Keratinocyte (primary cell): ENCODE results near the gene MAPKAPK5. TPM values are rescaled to one million over a fixed set of nuclear protein-coding genes. Genes with fewer than 3 reads are reported as not detected.
"Not testable (repeated sequence)": the region's sequence is repeated elsewhere in the genome, so short reads cannot be mapped to it uniquely, and the experiment has no call there.

ENCODE experiments used
- DNase-seq: peaks from one replicate; pipeline ENCODE4 v3.0.0-alpha.2; 2011; ENCODE audit warnings: low read depth, missing footprints, low spot score
- FAIRE-seq: peaks from 2 replicates; lab custom pipeline; 2011; peaks lifted over from hg19 to GRCh38; lab: Jason Lieb, UNC
- H2AFZ ChIP-seq: 2 replicates; pipeline ENCODE4 v1.6.0; 2012; ENCODE audit warnings: low read length, control low read depth, inconsistent platforms; ENCODE audit not compliant: control insufficient read depth
- H3K27ac ChIP-seq: 2 replicates; pipeline ENCODE4 v1.5.1; 2011; ENCODE audit warnings: low read length; ENCODE audit not compliant: control insufficient read depth, insufficient read depth
- H3K27me3 ChIP-seq: 3 replicates; pipeline ENCODE4 v1.6.0; 2011; ENCODE audit warnings: low read length; ENCODE audit not compliant: control insufficient read depth, insufficient read depth; ENCODE audit errors: extremely low read depth
- H3K36me3 ChIP-seq, 2 experiments: 2 replicates in 1 of 2; 3 replicates in 1 of 2; pipeline ENCODE4 v1.5.1; 2011; ENCODE audit warnings: low read length in 2 of 2, mild to moderate bottlenecking in 1 of 2; ENCODE audit not compliant: control insufficient read depth in 2 of 2, insufficient read depth in 2 of 2; ENCODE audit errors: extremely low read depth in 1 of 2
- H3K4me1 ChIP-seq: 3 replicates; pipeline ENCODE4 v1.5.1; 2011; ENCODE audit warnings: low read length; ENCODE audit not compliant: control insufficient read depth, insufficient read depth; ENCODE audit errors: extremely low read depth
- H3K4me2 ChIP-seq: 3 replicates; pipeline ENCODE4 v1.6.0; 2011; ENCODE audit warnings: low read depth, low read length; ENCODE audit not compliant: control insufficient read depth, insufficient read depth; ENCODE audit errors: extremely low read depth
- H3K4me3 ChIP-seq, 3 experiments: fragments of 200-600 bp in 1 of 3; sonication (generic) in 1 of 3; 2 replicates in 2 of 3; 3 replicates in 1 of 3; pipeline ENCODE4 v1.5.1; 2011 to 2016; ENCODE audit warnings: low read length in 3 of 3, mild to moderate bottlenecking in 3 of 3, control low read depth in 2 of 3, inconsistent platforms in 1 of 3, low read depth in 1 of 3, mixed read lengths in 1 of 3, mixed run types in 1 of 3, moderate library complexity in 1 of 3; ENCODE audit not compliant: control insufficient read depth in 2 of 3, insufficient read depth in 2 of 3; ENCODE audit errors: extremely low read depth in 1 of 3
- H3K79me2 ChIP-seq: 2 replicates; pipeline ENCODE4 v1.6.0; 2012; ENCODE audit warnings: low read length; ENCODE audit not compliant: control insufficient read depth, insufficient read depth
- H3K9ac ChIP-seq: 3 replicates; pipeline ENCODE4 v1.6.0; 2011; ENCODE audit warnings: low read length; ENCODE audit not compliant: control insufficient read depth, insufficient read depth; ENCODE audit errors: extremely low read depth
- H3K9me1 ChIP-seq: 3 replicates; pipeline ENCODE4 v1.6.0; 2011; ENCODE audit warnings: low read length; ENCODE audit not compliant: control insufficient read depth, insufficient read depth; ENCODE audit errors: extremely low read depth
- H3K9me3 ChIP-seq: 2 replicates; pipeline ENCODE4 v1.5.1; 2012; ENCODE audit warnings: low read depth, low read length; ENCODE audit not compliant: control insufficient read depth
- H4K20me1 ChIP-seq: 3 replicates; pipeline ENCODE4 v1.6.0; 2011; ENCODE audit warnings: low read length; ENCODE audit not compliant: control insufficient read depth, insufficient read depth; ENCODE audit errors: extremely low read depth
- EZH2 ChIP-seq: IDR thresholded peaks from one replicate; pipeline ENCODE4 v1.6.1; 2012; ENCODE audit warnings: inconsistent platforms, mild to moderate bottlenecking, low read length, moderate library complexity
- dilution Hi-C: fragments of 300-500 bp; cut with MboI; formaldehyde crosslinking; loops from one replicate; pipeline ENCODE4 v1.7.0; 2020; ENCODE audit warnings: low sequenced_read_pairs; ENCODE audit not compliant: extremely low pct_ligation_motif_present
- polyA plus RNA-seq, 5 experiments: library from polyadenylated mRNA; depleted of rRNA in 3 of 5; stranded (reverse) in 3 of 5; stranded (forward) in 1 of 5; unstranded in 1 of 5; fragments of >200 nt; gene quantifications; 1 replicate in 1 of 5; 2 replicates in 3 of 5; 3 replicates in 1 of 5; pipeline versions ENCODE4 v1.2.1 to v1.2.3, GENCODE V29; 2011 to 2012; ENCODE audit warnings: missing spikeins in 2 of 5, low read depth in 1 of 5, low replicate concordance in 1 of 5
- TF ChIP-seq, protein P1 (sequence below), 3 experiments: IDR thresholded peaks in 1 of 3; conservative IDR thresholded peaks in 1 of 3; optimal IDR thresholded peaks in 1 of 3; 2 replicates in 2 of 3; 3 replicates in 1 of 3; pipeline versions ENCODE3 to v1.5.1; 2011; ENCODE audit warnings: low read length in 3 of 3, mild to moderate bottlenecking in 3 of 3, moderate library complexity in 2 of 3, control low read depth in 1 of 3, inconsistent platforms in 1 of 3; ENCODE audit not compliant: insufficient read depth in 2 of 3; ENCODE audit errors: extremely low read depth in 1 of 3

Gene MAPKAPK5
- polyA plus RNA-seq, 1 donor (not counting 4 experiments of a cell fraction or from before 2014, with no cell fraction given): 39.1 TPM

DNA sequence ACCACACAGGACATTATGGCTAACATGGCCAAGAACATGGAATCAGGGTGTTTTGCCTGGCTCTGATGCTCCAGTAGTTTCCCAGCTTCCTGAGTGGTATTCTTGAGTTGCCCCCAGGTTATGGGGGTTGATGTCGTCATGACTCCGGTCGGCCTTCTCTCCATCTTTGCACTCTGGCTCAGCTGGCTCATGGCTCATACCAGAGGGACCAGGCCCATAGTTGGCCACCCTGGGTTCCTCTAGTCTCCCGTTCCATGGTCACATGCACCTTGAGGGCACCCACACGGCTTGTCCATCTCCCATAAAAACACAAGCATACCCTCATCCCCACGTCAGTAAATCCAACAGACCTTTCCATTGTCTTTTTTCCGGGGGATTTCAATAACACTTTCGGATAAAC is 23.7 kb upstream of the MAPKAPK5 start:
- no peak overlapping the region for H3K9ac ChIP-seq
- H3K9me3 ChIP-seq: no peaks in the 10 kb centered on the region
- no peak overlapping the region for H3K4me3 ChIP-seq
- dilution Hi-C loops: no loop called here
- H2AFZ ChIP-seq: no peak overlapping the region
- TF ChIP-seq, protein P1, sequence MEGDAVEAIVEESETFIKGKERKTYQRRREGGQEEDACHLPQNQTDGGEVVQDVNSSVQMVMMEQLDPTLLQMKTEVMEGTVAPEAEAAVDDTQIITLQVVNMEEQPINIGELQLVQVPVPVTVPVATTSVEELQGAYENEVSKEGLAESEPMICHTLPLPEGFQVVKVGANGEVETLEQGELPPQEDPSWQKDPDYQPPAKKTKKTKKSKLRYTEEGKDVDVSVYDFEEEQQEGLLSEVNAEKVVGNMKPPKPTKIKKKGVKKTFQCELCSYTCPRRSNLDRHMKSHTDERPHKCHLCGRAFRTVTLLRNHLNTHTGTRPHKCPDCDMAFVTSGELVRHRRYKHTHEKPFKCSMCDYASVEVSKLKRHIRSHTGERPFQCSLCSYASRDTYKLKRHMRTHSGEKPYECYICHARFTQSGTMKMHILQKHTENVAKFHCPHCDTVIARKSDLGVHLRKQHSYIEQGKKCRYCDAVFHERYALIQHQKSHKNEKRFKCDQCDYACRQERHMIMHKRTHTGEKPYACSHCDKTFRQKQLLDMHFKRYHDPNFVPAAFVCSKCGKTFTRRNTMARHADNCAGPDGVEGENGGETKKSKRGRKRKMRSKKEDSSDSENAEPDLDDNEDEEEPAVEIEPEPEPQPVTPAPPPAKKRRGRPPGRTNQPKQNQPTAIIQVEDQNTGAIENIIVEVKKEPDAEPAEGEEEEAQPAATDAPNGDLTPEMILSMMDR (optimal IDR thresholded peaks at IDR 0.05 in 1 of 3, IDR thresholded peaks at IDR 0.05 in 1 of 3, conservative IDR thresholded peaks at IDR 0.05 in 1 of 3; ENCODE audit: extremely low read depth in 1 of 3, insufficient read depth in 2 of 3, low read length in 3 of 3): no peak
- TF ChIP-seq EZH2: no peak
- no peaks in the 10 kb centered on the region for H3K36me3 ChIP-seq
- no peaks in the 10 kb centered on the region for H4K20me1 ChIP-seq
- no peak overlapping the region for H3K4me2 ChIP-seq
- peaks cover 9% of the 10 kb centered on the region for H3K4me1 ChIP-seq
- H3K27ac ChIP-seq: no peak overlapping the region
- no peaks in the 10 kb centered on the region for H3K79me2 ChIP-seq
- no peak for FAIRE-seq
- no peak for DNase-seq
- H3K27me3 ChIP-seq: no peaks in the 10 kb centered on the region
- no peaks in the 10 kb centered on the region for H3K9me1 ChIP-seq

DNA sequence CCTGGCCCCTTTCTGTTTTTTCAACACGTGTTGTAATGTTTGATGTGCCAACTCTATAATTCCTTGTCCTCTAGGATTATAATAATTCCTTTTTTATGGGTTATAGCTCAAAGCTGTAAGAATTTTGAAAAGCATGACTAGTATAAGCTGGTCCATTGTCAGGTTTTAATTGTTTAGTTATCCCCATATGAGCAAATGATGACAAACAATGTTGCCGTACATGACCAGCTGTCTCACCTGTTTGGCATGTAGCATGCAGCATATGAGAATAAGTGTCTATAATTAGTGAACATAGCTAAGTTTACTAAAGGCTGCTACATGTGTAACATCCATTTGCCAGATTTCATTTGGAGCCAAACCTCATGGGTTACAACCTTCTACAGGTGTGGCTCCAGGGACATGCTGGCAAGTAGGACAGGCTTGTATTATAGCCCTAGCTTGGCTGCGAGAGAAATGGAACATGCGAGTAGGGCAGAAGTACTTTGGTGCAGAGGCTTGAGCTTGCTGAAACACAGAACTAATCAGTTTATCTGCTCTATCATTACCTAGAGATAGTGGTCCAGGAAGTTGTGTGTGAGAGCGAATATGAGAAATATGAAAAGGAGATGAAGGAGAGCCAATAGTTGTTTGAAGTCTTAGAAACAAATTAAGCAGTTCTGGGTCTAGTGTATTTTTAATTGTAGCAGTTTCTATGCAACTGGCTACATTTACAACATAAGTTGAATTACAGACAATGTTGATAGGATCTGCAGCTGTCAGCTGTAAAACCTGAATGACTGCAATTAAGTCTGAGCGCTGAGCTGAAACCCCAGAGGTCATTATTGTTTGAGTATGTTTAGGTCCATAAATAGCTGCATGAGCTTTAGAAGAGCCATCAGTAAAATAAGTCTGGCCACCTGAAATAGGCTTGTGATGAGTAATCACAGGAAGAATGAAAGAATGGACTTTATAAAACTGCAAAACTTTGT is 22.6 kb upstream of the MAPKAPK5 start:
- no peak overlapping the region for H3K27ac ChIP-seq
- TF ChIP-seq, protein P1 (optimal IDR thresholded peaks at IDR 0.05 in 1 of 3, IDR thresholded peaks at IDR 0.05 in 1 of 3, conservative IDR thresholded peaks at IDR 0.05 in 1 of 3; ENCODE audit: extremely low read depth in 1 of 3, insufficient read depth in 2 of 3, low read length in 3 of 3): no peak
- TF ChIP-seq EZH2: no peak
- H3K36me3 ChIP-seq: no peaks in the 10 kb centered on the region
- no peak overlapping the region for H2AFZ ChIP-seq
- no peak overlapping the region for H3K4me3 ChIP-seq
- no peaks in the 10 kb centered on the region for H3K9me3 ChIP-seq
- no peaks in the 10 kb centered on the region for H3K9me1 ChIP-seq
- no peaks in the 10 kb centered on the region for H4K20me1 ChIP-seq
- no peak overlapping the region for H3K9ac ChIP-seq
- no peak for DNase-seq
- H3K4me2 ChIP-seq: peak overlapping the region; percentile 32
- no peak for FAIRE-seq
- H3K4me1 ChIP-seq: peaks cover 9% of the 10 kb centered on the region
- dilution Hi-C loops: no loop called here
- no peaks in the 10 kb centered on the region for H3K27me3 ChIP-seq
- H3K79me2 ChIP-seq: no peaks in the 10 kb centered on the region

DNA sequence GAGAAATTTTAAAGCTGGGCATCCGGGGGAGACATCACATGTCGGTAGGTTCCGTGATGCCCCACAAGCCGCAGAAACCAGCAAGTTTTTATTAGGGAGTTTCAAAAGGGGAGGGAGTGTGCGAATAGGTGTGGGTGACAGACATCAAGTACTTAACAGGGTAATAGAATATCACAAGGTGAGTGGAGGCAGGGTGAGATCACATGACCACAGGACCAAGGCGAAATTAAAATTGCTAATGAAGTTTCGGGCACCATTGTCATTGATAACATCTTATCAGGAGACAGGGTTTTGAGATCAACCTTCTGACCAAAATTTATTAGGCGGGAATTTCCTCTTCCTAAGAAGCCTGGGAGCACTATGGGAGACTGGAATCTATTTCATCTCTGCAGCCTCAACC is 21.2 kb upstream of the MAPKAPK5 start:
- H3K27ac ChIP-seq, H3K36me3 ChIP-seq, H4K20me1 ChIP-seq, H3K9me3 ChIP-seq, H3K27me3 ChIP-seq, H3K9ac ChIP-seq, DNase-seq, H3K4me3 ChIP-seq, H3K9me1 ChIP-seq, dilution Hi-C loops, H3K79me2 ChIP-seq, H2AFZ ChIP-seq, H3K4me1 ChIP-seq, FAIRE-seq, H3K4me2 ChIP-seq: not testable (repeated sequence)
